HUES48 (cell line): Measurements from ENCODE around the gene TNFRSF1A.

ENCODE experiments used
- H3K27ac ChIP-seq: one replicate; pipeline ENCODE4 v1.7.0; 2013; ENCODE audit warnings: low read depth, low read length, inconsistent platforms
- H3K27me3 ChIP-seq: 2 replicates; pipeline ENCODE4 v1.6.1; 2013; ENCODE audit warnings: mild to moderate bottlenecking, low read length; ENCODE audit not compliant: control insufficient read depth, insufficient read depth
- H3K36me3 ChIP-seq: 2 replicates; pipeline ENCODE4 v1.6.1; 2013; ENCODE audit warnings: low read length; ENCODE audit not compliant: control insufficient read depth, insufficient read depth
- H3K4me1 ChIP-seq: 2 replicates; pipeline ENCODE4 v1.6.1; 2013; ENCODE audit warnings: mild to moderate bottlenecking, low read length; ENCODE audit not compliant: control insufficient read depth, insufficient read depth
- H3K4me3 ChIP-seq: 2 replicates; pipeline ENCODE4 v1.5.1; 2013; ENCODE audit warnings: mild to moderate bottlenecking, low read depth, low read length
- H3K9ac ChIP-seq: 2 replicates; pipeline ENCODE4 v1.6.1; 2013; ENCODE audit warnings: mild to moderate bottlenecking, low read depth, low read length, moderate library complexity
- H3K9me3 ChIP-seq: 2 replicates; pipeline ENCODE4 v1.6.1; 2013; ENCODE audit warnings: low read length; ENCODE audit not compliant: control insufficient read depth, insufficient read depth

Gene TNFRSF1A

GRCh38 chr12:6363330-6364043 is 21.6 kb upstream of the TNFRSF1A start:
- peak overlapping the region; percentile 66 for H3K4me3 ChIP-seq
- H3K27ac ChIP-seq = peak overlapping the region; percentile 81
- H3K9me3 ChIP-seq = no peaks in the 10 kb centered on the region
- H3K36me3 ChIP-seq = peaks cover 43% of the 10 kb centered on the region
- H3K4me1 ChIP-seq = peaks cover 14% of the 10 kb centered on the region; the same call in 1 of the 2 replicates
- H3K27me3 ChIP-seq = no peaks in the 10 kb centered on the region
- no peak overlapping the region; the same call in 1 of the 2 replicates for H3K9ac ChIP-seq

- Histone ChIP-seq H3K27me3 (no peaks in the 10 kb centered on the region), H3K27ac (no peak overlapping the region), H3K4me1 (peaks cover 14% of the 10 kb centered on the region; the same call in 1 of the 2 replicates), H3K4me3 (no peak overlapping the region), H3K9me3 (no peaks in the 10 kb centered on the region), H3K36me3 (peaks cover 47% of the 10 kb centered on the region), H3K9ac (no peak overlapping the region)
Measured at GRCh38 chr12:6363010-6363329, 21.1 kb upstream of the TNFRSF1A start.

DNA sequence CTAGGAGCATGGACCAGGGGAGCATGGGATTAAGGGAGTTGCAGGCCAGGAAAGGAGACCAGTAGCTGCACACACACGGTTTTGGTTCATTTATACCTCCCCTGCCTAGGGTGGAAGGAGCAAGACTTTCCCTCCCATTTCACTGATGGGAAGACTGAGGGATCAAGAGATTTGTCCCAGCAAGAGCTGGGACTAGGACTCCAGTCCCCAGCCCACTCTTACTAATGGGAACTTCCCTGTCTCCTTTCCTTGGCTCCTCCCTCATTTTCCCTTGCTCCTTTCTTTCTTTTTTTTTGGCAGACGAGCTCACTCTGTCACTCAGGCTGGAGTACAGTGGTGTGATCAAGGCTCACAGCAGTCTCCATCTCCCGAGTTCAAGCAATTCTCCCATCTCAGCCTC is 20.5 kb upstream of the TNFRSF1A start:
- Histone ChIP-seq H3K4me1 (peaks cover 14% of the 10 kb centered on the region; the same call in 1 of the 2 replicates), H3K27me3 (no peaks in the 10 kb centered on the region), H3K36me3 (peaks cover 48% of the 10 kb centered on the region), H3K9me3 (no peaks in the 10 kb centered on the region), H3K9ac (no peak overlapping the region), H3K27ac (no peak overlapping the region), H3K4me3 (no peak overlapping the region)

DNA sequence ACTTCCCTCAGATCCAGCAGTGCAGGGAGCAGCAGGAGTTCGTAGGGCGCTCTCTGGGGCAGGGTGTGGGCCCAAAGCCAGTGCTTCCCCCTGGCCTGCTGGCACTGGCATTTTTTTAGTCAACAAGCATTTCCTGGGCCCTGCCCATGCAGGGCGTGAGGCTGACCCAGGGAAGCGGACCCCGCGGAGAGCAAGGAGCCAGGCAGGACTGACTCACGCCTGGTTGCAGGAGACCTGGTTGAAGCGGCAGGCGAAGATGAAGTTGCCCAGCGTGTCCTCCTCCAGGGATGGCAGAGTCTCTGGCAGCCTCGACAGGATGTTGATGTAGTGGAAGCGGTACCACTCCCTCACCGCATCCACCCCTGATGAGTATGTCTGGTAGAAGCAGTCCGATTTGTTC is 20.0 kb upstream of the TNFRSF1A start:
- Histone ChIP-seq H3K9me3 (no peaks in the 10 kb centered on the region), H3K27ac (no peak overlapping the region), H3K9ac (no peak overlapping the region), H3K4me3 (no peak overlapping the region), H3K36me3 (peaks cover 46% of the 10 kb centered on the region), H3K4me1 (peaks cover 14% of the 10 kb centered on the region; the same call in 1 of the 2 replicates), H3K27me3 (no peaks in the 10 kb centered on the region)

DNA sequence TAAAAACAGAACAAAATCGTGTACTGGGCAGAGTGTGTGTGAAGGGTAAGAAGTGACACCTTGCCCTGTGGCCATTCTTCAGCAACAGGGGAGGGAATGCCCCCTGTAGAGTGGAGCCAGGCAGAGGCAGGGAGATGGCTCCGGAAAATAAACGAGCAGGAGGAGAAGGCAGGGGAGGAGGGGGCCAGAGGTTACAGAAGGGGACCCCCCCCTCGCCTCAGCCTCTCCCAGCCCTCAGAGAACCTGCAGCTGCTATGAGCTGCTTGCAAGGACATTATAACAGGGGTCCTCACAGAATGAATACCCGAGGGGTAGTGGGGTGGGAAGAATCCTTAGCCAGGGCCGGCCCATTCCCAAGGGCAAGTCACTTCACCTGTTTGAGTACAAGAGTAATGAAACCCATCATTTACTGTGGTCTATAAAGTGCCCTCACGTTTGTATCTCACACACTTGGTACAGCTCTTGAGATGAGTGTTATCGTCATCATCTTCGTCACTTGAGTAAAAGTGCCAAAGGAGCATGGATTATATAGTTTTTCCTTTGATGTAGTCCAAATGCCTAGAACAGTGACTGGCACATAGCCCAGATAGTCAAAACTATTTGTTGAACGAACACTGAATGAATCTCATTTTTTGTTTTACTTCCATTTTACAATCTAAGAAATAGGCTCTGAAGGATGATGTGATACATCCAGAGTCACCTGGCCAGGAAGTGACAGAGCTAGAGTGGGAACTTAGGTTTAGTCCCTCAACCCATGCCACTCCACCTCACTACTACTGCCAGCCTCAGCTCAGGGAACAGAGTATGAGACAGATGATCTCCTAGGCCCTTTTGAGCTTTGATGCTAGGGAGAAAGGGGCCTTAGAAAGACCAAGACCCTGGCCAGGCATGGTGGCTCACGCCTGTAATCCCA is 19.0 kb upstream of the TNFRSF1A start:
- Histone ChIP-seq H3K9ac (no peak overlapping the region), H3K4me3 (no peak overlapping the region), H3K9me3 (no peaks in the 10 kb centered on the region), H3K4me1 (peaks cover 14% of the 10 kb centered on the region; the same call in 1 of the 2 replicates), H3K27me3 (no peaks in the 10 kb centered on the region), H3K27ac (no peak overlapping the region), H3K36me3 (peaks cover 54% of the 10 kb centered on the region)

GRCh38 chr12:6360080-6360571 is 18.2 kb upstream of the TNFRSF1A start:
- Histone ChIP-seq H3K4me3 (no peak overlapping the region), H3K36me3 (peaks cover 55% of the 10 kb centered on the region), H3K9ac (no peak overlapping the region), H3K4me1 (peaks cover 14% of the 10 kb centered on the region; the same call in 1 of the 2 replicates), H3K27me3 (no peaks in the 10 kb centered on the region), H3K27ac (no peak overlapping the region), H3K9me3 (no peaks in the 10 kb centered on the region)

GRCh38 chr12:6358881-6359280 is 17.0 kb upstream of the TNFRSF1A start:
- no peak overlapping the region for H3K4me3 ChIP-seq
- H3K9me3 ChIP-seq = no peaks in the 10 kb centered on the region
- no peaks in the 10 kb centered on the region for H3K27me3 ChIP-seq
- H3K4me1 ChIP-seq = peaks cover 10% of the 10 kb centered on the region; the same call in 1 of the 2 replicates
- peaks cover 61% of the 10 kb centered on the region for H3K36me3 ChIP-seq
- H3K9ac ChIP-seq = no peak overlapping the region
- H3K27ac ChIP-seq = no peak overlapping the region

DNA sequence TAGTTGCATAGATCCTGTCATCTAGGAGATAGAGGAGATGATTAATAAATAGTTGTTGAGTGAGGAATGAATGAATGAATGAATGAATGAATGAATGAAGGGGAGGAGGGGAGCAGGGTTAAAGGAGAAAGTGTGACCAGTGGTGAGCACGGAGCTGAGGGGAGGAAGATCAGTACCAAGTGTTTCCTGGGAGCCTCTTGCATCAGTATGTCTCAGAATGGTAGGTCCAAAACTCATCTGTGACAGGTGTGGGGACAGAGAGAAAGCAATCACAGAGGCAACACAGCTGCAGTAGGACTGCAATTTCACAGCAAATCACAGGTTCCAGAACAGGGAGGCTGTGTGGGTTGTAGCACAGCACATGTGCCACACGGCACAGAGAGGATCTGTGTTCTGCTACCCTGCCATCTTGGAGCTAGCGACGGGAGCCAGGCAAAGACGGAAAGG is 14.5 kb upstream of the TNFRSF1A start:
- peaks cover 62% of the 10 kb centered on the region for H3K36me3 ChIP-seq
- H3K9me3 ChIP-seq = no peaks in the 10 kb centered on the region
- H3K4me3 ChIP-seq = no peak overlapping the region
- no peaks in the 10 kb centered on the region for H3K27me3 ChIP-seq
- H3K27ac ChIP-seq = no peak overlapping the region
- H3K9ac ChIP-seq = no peak overlapping the region
- no peaks in the 10 kb centered on the region for H3K4me1 ChIP-seq

DNA sequence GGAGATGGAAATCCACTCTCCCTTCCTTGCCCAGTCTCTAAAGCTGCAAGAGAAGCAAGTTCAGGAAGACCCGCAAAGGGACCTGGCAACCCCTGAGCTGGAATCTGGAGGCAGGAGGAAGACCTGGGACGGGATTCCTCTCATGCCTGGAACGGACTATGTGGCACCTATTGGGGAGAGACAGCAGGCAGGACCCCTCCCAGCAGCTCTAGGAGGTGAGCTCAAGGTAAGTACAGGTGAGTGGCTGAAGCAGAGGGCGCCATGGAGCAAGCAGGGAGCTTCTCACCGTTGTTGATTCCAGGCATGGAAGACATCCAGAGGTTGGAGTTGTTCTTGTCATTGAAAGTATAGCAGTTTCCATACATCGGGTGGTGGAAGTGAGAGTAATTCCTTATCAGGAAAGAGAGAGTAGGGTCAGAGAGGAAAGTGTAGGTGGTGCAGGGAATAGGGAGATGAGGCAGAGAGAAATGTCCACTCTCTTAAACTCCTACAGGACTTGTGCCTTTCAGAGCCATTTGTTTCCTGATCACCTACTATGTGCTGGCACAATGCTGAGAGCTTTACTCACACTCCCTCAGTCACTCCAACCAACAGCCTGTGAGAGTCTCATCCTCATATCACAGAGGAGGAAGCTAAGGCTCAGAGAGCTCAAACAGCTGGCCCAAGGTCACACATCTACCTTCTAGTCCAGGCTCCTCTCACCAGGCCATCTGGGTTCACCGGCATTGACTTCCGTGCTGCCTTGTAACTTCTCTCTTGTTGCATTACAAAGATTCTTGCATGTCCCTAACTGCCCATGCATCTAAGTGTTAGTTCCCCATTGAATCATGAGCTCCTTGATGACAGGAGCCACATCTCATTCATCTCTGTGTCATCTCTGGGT is 13.9 kb upstream of the TNFRSF1A start:
- Histone ChIP-seq H3K4me1 (no peaks in the 10 kb centered on the region), H3K4me3 (no peak overlapping the region), H3K9ac (no peak overlapping the region), H3K9me3 (no peaks in the 10 kb centered on the region), H3K27me3 (no peaks in the 10 kb centered on the region), H3K36me3 (peaks cover 57% of the 10 kb centered on the region), H3K27ac (no peak overlapping the region)

DNA sequence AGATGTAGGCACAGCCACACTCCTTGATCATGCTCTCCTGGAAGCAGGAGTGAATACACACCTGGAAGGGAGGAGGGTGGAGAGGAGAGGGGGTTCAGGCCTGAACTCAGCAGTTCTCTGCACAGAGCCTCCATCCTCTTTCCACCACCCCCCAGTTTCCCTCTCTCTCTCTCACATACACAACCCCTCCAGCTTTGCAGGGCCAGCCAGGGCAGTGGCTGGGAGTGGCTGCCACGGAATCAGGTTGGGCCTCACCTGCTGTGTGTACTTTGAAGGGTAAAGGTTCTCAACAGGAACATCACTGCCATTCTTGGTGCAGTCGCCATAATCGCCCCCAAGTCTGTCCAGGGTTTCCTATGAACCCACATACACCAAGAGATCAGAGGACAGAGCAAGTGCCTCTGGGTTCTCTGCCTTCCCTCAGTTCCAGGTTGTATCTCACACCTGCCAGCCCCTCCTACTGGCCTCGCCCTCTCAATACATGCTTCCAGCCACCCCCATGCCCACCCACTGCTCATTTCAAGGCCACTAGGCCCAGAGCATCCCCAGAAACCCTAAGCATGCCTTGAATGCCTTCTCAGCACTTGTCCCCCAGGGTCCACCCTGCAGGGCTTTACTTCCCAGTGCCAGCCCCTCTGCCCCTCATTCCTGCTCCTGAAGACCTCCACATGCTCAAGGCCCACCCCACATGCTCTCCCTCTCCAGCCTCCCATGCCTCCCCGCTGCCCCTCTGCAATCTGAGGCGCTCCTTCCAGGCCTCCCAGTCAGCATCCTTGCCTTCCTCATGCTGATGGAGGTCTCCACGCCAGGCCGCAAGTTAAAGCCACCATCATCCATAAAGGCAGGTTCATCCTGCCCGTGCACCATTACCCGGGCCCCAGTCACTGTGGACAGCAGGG is 12.9 kb upstream of the TNFRSF1A start:
- Histone ChIP-seq H3K9me3 (no peaks in the 10 kb centered on the region), H3K4me1 (no peaks in the 10 kb centered on the region), H3K27ac (no peak overlapping the region), H3K36me3 (peaks cover 48% of the 10 kb centered on the region), H3K4me3 (no peak overlapping the region), H3K9ac (no peak overlapping the region), H3K27me3 (no peaks in the 10 kb centered on the region)
